ENCODE measurements around the gene TMEM151A. TPM values are rescaled to one million over a fixed set of nuclear protein-coding genes. Genes with fewer than 3 reads are reported as not detected.

Gene TMEM151A
- total and polyA plus RNA-seq, 2 experiments from 2014 or later, result 1.0 to 4.4 TPM

- no peak for DNase-seq (ENCODE audit: low spot score)
- no peak overlapping the region for H3K4me2 ChIP-seq
- Mint-ChIP-seq H3K4me1 (peaks cover 24% of the 10 kb centered on the region), H3K27me3 (ENCODE audit: insufficient read depth, low read depth, poor library complexity) (peaks cover 13% of the 10 kb centered on the region), H3K36me3 (ENCODE audit: low read depth) (no peaks in the 10 kb centered on the region), H3K4me3 (no peak overlapping the region), H3K9me3 (no peaks in the 10 kb centered on the region), H3K27ac (no peak overlapping the region)
- H4K20me1 ChIP-seq (replicated peaks; ENCODE audit: insufficient read depth), result no peaks in the 10 kb centered on the region
- H3K4me1 ChIP-seq (ENCODE audit: insufficient read depth), result peaks cover 16% of the 10 kb centered on the region; the same call in 1 of the 2 replicates
- H3K36me3 ChIP-seq (ENCODE audit: insufficient read depth), result no peaks in the 10 kb centered on the region
- H3K27ac ChIP-seq (ENCODE audit: low read depth), result no peak overlapping the region
- no peak for ATAC-seq
- H3K4me3 ChIP-seq, result no peak overlapping the region
- 0 out of 2 replicates have a peak, but pooled peaks cover 6% of the 10 kb centered on the region for H3F3A ChIP-seq (replicated peaks; ENCODE audit: low read depth)
- no peaks in the 10 kb centered on the region for H3K27me3 ChIP-seq (ENCODE audit: insufficient read depth)
- TF ChIP-seq CTCF (conservative IDR thresholded peaks at IDR 0.05; ENCODE audit: low read depth in 2 of 2) (peak in 1 of 2 experiments; percentile 11; a peak in 1 of 4 replicates), JUNB (IDR thresholded peaks at IDR 0.05; ENCODE audit: unreplicated experiment) (no peak)
- H2AFZ ChIP-seq, result no peak overlapping the region
- no peaks in the 10 kb centered on the region for H3K79me2 ChIP-seq (replicated peaks; ENCODE audit: insufficient read depth)
- H3K9me2 ChIP-seq (ENCODE audit: insufficient read depth), result no peaks in the 10 kb centered on the region
Observed at GRCh38 chr11:66333220-66333877, 41.7 kb downstream of the TMEM151A start.

DNA sequence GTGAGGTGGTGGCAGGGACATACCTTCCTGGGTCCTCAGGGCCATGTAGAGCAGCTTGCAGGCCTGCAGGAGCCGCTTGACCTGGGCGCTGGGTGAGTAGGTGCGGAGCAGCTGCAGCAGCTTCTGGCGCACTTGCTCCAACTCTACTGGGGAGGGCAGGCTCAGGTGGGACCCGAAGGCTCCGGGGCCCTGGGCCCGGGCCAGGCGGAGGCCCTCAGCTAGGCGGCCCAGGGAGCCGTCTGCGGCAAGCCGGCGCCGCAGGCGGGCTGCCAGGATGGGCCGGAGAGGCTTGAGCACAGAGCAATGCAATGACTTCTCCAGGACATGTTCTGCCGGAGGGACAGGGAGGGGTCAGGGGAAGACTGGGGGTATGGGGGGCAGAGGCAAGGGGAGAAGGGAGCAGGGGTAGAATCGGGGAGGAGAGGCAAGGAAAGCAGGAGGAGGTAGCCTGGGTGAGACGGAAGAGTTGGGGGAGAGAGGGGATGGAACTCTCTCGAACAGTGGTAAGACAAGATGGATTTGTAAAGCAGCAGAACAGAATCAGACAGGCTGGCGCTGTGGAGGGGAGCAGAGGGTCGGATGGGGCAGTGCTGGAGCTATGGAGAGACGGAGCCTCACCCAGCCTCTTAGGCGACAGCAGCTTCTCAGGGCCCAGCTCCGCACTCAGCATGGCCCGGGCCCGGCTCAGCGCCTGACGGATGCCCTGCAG lies 42.4 kb downstream of the TMEM151A start:
- Histone ChIP-seq H3K4me1 (ENCODE audit: insufficient read depth) (peaks cover 16% of the 10 kb centered on the region; the same call in 1 of the 2 replicates), H4K20me1 (replicated peaks; ENCODE audit: insufficient read depth) (no peaks in the 10 kb centered on the region; the same call in 1 of the 2 replicates), H3F3A (replicated peaks; ENCODE audit: low read depth) (0 out of 2 replicates have a peak, but pooled peaks cover 6% of the 10 kb centered on the region), H3K79me2 (replicated peaks; ENCODE audit: insufficient read depth) (no peaks in the 10 kb centered on the region), H3K27ac (ENCODE audit: low read depth) (no peak overlapping the region), H3K36me3 (ENCODE audit: insufficient read depth) (no peaks in the 10 kb centered on the region), H2AFZ (no peak overlapping the region), H3K4me2 (no peak overlapping the region), H3K27me3 (ENCODE audit: insufficient read depth) (no peaks in the 10 kb centered on the region), H3K9me2 (ENCODE audit: insufficient read depth) (no peaks in the 10 kb centered on the region), H3K4me3 (no peak overlapping the region)
- TF ChIP-seq CREB1 (CRISPR knock-in tag; IDR thresholded peaks at IDR 0.05; ENCODE audit: low read depth), result no peak
- no peak for TF ChIP-seq REST (IDR thresholded peaks at IDR 0.05; ENCODE audit: unreplicated experiment)
- no peak for TF ChIP-seq CTCF (conservative IDR thresholded peaks at IDR 0.05; ENCODE audit: low read depth in 2 of 2)
- Mint-ChIP-seq H3K27ac (no peak overlapping the region), H3K9me3 (no peaks in the 10 kb centered on the region), H3K36me3 (ENCODE audit: low read depth) (peaks cover 2% of the 10 kb centered on the region; the same call in 2 of the 3 replicates), H3K4me1 (peaks cover 18% of the 10 kb centered on the region), H3K4me3 (no peak overlapping the region), H3K27me3 (ENCODE audit: insufficient read depth, low read depth, poor library complexity) (peaks cover 11% of the 10 kb centered on the region)
- DNase-seq (ENCODE audit: low spot score), result peak; percentile 34
- ATAC-seq, result peak; percentile 4; the same call in 2 of the 3 replicates
